ENCODE results near the gene ADIPOR2. TPM values are rescaled to one million over a fixed set of nuclear protein-coding genes. Genes with fewer than 3 reads are reported as not detected.

Gene ADIPOR2
- total RNA-seq, 5 donors from 2014 or later (not counting 1 experiment from before 2014, with no cell fraction given), result 21.7 to 35.0 (median 33.4) TPM

- CTCF ChIA-PET, result interaction anchor here (0.5 to 2.0 kb wide), 3 partner anchors 141 to 160 kb away, joined by 3 to 11 read pairs (median 4); no protein-coding TSS in a partner anchor
- WGBS (ENCODE audit: insufficient coverage), result 92% methylated on average over 11 of the region's 21 CpGs
- peaks cover 0 to 5% (median 4%) of the 10 kb centered on the region in 3 donors for H3K4me1 Mint-ChIP-seq
Observed at GRCh38 chr12:1799051-1799881, 108.4 kb downstream of the ADIPOR2 start.

GRCh38 chr12:1799882-1800400 lies 109.1 kb downstream of the ADIPOR2 start:
- Histone ChIP-seq H3K9me3 (no peaks in the 10 kb centered on the region), H3K27ac (ENCODE audit: low read length) (no peak overlapping the region), H3K4me1 (ENCODE audit: control insufficient read depth in 1 of 2, extremely low read depth in 1 of 2, insufficient read depth in 2 of 2, low read length in 2 of 2) (peaks cover 2 to 32% of the 10 kb centered on the region in 2 experiments), H3K4me3 (ENCODE audit: control insufficient read depth in 1 of 2, extremely low read depth in 1 of 2, low read length in 1 of 2) (no peak overlapping the region), H3K36me3 (ENCODE audit: control insufficient read depth in 2 of 2, extremely low read depth in 1 of 2, insufficient read depth in 1 of 2, low read length in 1 of 2) (no peaks in the 10 kb centered on the region), H3K27me3 (replicated peaks in 1 of 2; ENCODE audit: control insufficient read depth in 2 of 2, extremely low read depth in 1 of 2, insufficient read depth in 2 of 2, low read length in 1 of 2) (no peaks in the 10 kb centered on the region)
- H3K27me3 Mint-ChIP-seq, result no peaks in the 10 kb centered on the region
- DNase-seq (peak in 1 of 35 experiments; percentile 11), ATAC-seq (replicated peaks in 1 of 4) (no peak)
- no peak overlapping the region for H3K27ac Mint-ChIP-seq
- 91% methylated on average over 7 of the region's 12 CpGs for WGBS (ENCODE audit: insufficient coverage)
- ChIA-PET CTCF (no interaction called here), POLR2A (no interaction called here)
- peaks cover 4 to 10% (median 10%) of the 10 kb centered on the region in 3 donors for H3K4me1 Mint-ChIP-seq
- H3K4me3 Mint-ChIP-seq, result no peak overlapping the region
- peaks cover 3% of the 10 kb centered on the region for H3K36me3 Mint-ChIP-seq
- peaks cover 0 to 4% (median 0%) of the 10 kb centered on the region in 3 donors for H3K9me3 Mint-ChIP-seq

More at GRCh38 chr12:1799051-1799881, 108.4 kb downstream of the ADIPOR2 start:
- no peaks in the 10 kb centered on the region for H3K27me3 Mint-ChIP-seq
- no peak overlapping the region for H3K4me3 ChIP-seq (ENCODE audit: control insufficient read depth in 1 of 2, extremely low read depth in 1 of 2, low read length in 1 of 2)
- no peaks in the 10 kb centered on the region for H3K27me3 ChIP-seq (replicated peaks in 1 of 2; ENCODE audit: control insufficient read depth in 2 of 2, extremely low read depth in 1 of 2, insufficient read depth in 2 of 2, low read length in 1 of 2)
- POLR2A ChIA-PET, result no interaction called here
- no peaks in the 10 kb centered on the region for H3K36me3 ChIP-seq (ENCODE audit: control insufficient read depth in 2 of 2, extremely low read depth in 1 of 2, insufficient read depth in 1 of 2, low read length in 1 of 2)
- no peak overlapping the region for H3K27ac ChIP-seq (ENCODE audit: low read length)
- DNase-seq (peak in 1 of 35 experiments; percentile 11), ATAC-seq (replicated peaks in 1 of 4) (no peak)
- peak overlapping the region; percentile 52 to 79 for H3K27ac Mint-ChIP-seq
- H3K9me3 Mint-ChIP-seq, result peaks cover 0 to 1% (median 0%) of the 10 kb centered on the region in 3 donors
- no peaks in the 10 kb centered on the region for H3K9me3 ChIP-seq
- H3K4me1 ChIP-seq (ENCODE audit: control insufficient read depth in 1 of 2, extremely low read depth in 1 of 2, insufficient read depth in 2 of 2, low read length in 2 of 2), result peaks cover 0 to 26% of the 10 kb centered on the region in 2 experiments
- H3K4me3 Mint-ChIP-seq, result no peak overlapping the region
- peaks cover under 1% of the 10 kb centered on the region for H3K36me3 Mint-ChIP-seq

- H3K9me3 Mint-ChIP-seq, result peaks cover 0 to 4% (median 0%) of the 10 kb centered on the region in 3 donors
- no peaks in the 10 kb centered on the region for H3K27me3 Mint-ChIP-seq
- H3K4me1 Mint-ChIP-seq, result peaks cover 4 to 8% (median 8%) of the 10 kb centered on the region in 3 donors
- DNase-seq, result peak in 4 of 35 experiments; percentile 12 to 33 (median 27)
- H3K4me3 Mint-ChIP-seq, result no peak overlapping the region
- WGBS (ENCODE audit: insufficient coverage), result 88% methylated on average over 10 of the region's 14 CpGs
- H3K27ac Mint-ChIP-seq, result peak overlapping the region in 1 of 2 donors; percentile 15
- H3K4me3 ChIP-seq (ENCODE audit: control insufficient read depth in 1 of 2, extremely low read depth in 1 of 2, low read length in 1 of 2), result no peak overlapping the region
- H3K4me1 ChIP-seq (ENCODE audit: control insufficient read depth in 1 of 2, extremely low read depth in 1 of 2, insufficient read depth in 2 of 2, low read length in 2 of 2), result peaks cover 2 to 30% of the 10 kb centered on the region in 2 experiments
- no peaks in the 10 kb centered on the region for H3K9me3 ChIP-seq
- CTCF ChIA-PET, result interaction anchor here (0.5 to 1.4 kb wide), 4 partner anchors 10 to 1234 kb away, joined by 3 to 8 read pairs (median 4); no protein-coding TSS in a partner anchor
- no peaks in the 10 kb centered on the region for H3K27me3 ChIP-seq (replicated peaks in 1 of 2; ENCODE audit: control insufficient read depth in 2 of 2, extremely low read depth in 1 of 2, insufficient read depth in 2 of 2, low read length in 1 of 2)
- H3K27ac ChIP-seq (ENCODE audit: low read length), result no peak overlapping the region
- POLR2A ChIA-PET, result no interaction called here
- peaks cover 3% of the 10 kb centered on the region for H3K36me3 Mint-ChIP-seq
- ATAC-seq (replicated peaks in 1 of 4), result no peak
- no peaks in the 10 kb centered on the region for H3K36me3 ChIP-seq (ENCODE audit: control insufficient read depth in 2 of 2, extremely low read depth in 1 of 2, insufficient read depth in 1 of 2, low read length in 1 of 2)
Observed at GRCh38 chr12:1800401-1801302, 109.8 kb downstream of the ADIPOR2 start.

GRCh38 chr12:1801303-1801975 lies 110.6 kb downstream of the ADIPOR2 start:
- 90% methylated on average over 6 of the region's 16 CpGs for WGBS (ENCODE audit: insufficient coverage)
- Histone ChIP-seq H3K27ac (ENCODE audit: low read length) (no peak overlapping the region), H3K4me3 (ENCODE audit: control insufficient read depth in 1 of 2, extremely low read depth in 1 of 2, low read length in 1 of 2) (no peak overlapping the region), H3K36me3 (ENCODE audit: control insufficient read depth in 2 of 2, extremely low read depth in 1 of 2, insufficient read depth in 1 of 2, low read length in 1 of 2) (no peaks in the 10 kb centered on the region), H3K27me3 (replicated peaks in 1 of 2; ENCODE audit: control insufficient read depth in 2 of 2, extremely low read depth in 1 of 2, insufficient read depth in 2 of 2, low read length in 1 of 2) (no peaks in the 10 kb centered on the region), H3K4me1 (ENCODE audit: control insufficient read depth in 1 of 2, extremely low read depth in 1 of 2, insufficient read depth in 2 of 2, low read length in 2 of 2) (peaks cover 2 to 30% of the 10 kb centered on the region in 2 experiments), H3K9me3 (no peaks in the 10 kb centered on the region)
- H3K4me3 Mint-ChIP-seq, result no peak overlapping the region
- H3K36me3 Mint-ChIP-seq, result peaks cover 3% of the 10 kb centered on the region
- no peak for ATAC-seq (replicated peaks in 1 of 4)
- DNase-seq, result peak in 2 of 35 experiments; percentile 11 to 21
- H3K27ac Mint-ChIP-seq, result no peak overlapping the region
- POLR2A ChIA-PET, result no interaction called here
- no peaks in the 10 kb centered on the region for H3K27me3 Mint-ChIP-seq
- H3K9me3 Mint-ChIP-seq, result peaks cover 0 to 4% (median 0%) of the 10 kb centered on the region in 3 donors
- CTCF ChIA-PET, result interaction anchor here (0.6 to 1.4 kb wide), 3 partner anchors 11 to 1235 kb away, joined by 3 to 8 read pairs (median 4); no protein-coding TSS in a partner anchor
- peaks cover 4 to 6% (median 5%) of the 10 kb centered on the region in 3 donors for H3K4me1 Mint-ChIP-seq

- Histone ChIP-seq H3K4me1 (ENCODE audit: control insufficient read depth in 1 of 2, extremely low read depth in 1 of 2, insufficient read depth in 2 of 2, low read length in 2 of 2) (peaks cover 2 to 21% of the 10 kb centered on the region in 2 experiments), H3K27ac (ENCODE audit: low read length) (no peak overlapping the region), H3K9me3 (no peaks in the 10 kb centered on the region), H3K4me3 (ENCODE audit: control insufficient read depth in 1 of 2, extremely low read depth in 1 of 2, low read length in 1 of 2) (no peak overlapping the region), H3K27me3 (replicated peaks in 1 of 2; ENCODE audit: control insufficient read depth in 2 of 2, extremely low read depth in 1 of 2, insufficient read depth in 2 of 2, low read length in 1 of 2) (no peaks in the 10 kb centered on the region), H3K36me3 (ENCODE audit: control insufficient read depth in 2 of 2, extremely low read depth in 1 of 2, insufficient read depth in 1 of 2, low read length in 1 of 2) (no peaks in the 10 kb centered on the region)
- POLR2A ChIA-PET, result interaction anchor here in 1 of 2 donors (0.5 kb wide), 1 partner anchor 854 kb away, joined by 3 read pairs; the partner anchor contains the start of gene RAD52
- CTCF ChIA-PET, result interaction anchor here in 1 of 2 donors (0.7 kb wide), 1 partner anchor 131 kb away, joined by 4 read pairs; no protein-coding TSS in a partner anchor
- Mint-ChIP-seq H3K4me3 (no peak overlapping the region), H3K4me1 (peaks cover 4 to 9% (median 5%) of the 10 kb centered on the region in 3 donors), H3K27ac (no peak overlapping the region), H3K36me3 (peaks cover 3% of the 10 kb centered on the region), H3K27me3 (no peaks in the 10 kb centered on the region), H3K9me3 (peaks cover 0 to 4% (median 0%) of the 10 kb centered on the region in 3 donors)
- ATAC-seq (replicated peaks in 1 of 4) (no peak), DNase-seq (peak in 1 of 35 experiments; percentile 16)
- WGBS (ENCODE audit: insufficient coverage), result 70% methylated on average over 4 of the region's 7 CpGs
Observed at GRCh38 chr12:1803736-1804135, 112.9 kb downstream of the ADIPOR2 start.
